BE2C (cell line): ENCODE measurements around the gene SAPCD2.
"Not testable (repeated sequence)": the region's sequence is repeated elsewhere in the genome, so short reads cannot be mapped to it uniquely, and the experiment has no call there.

Source experiments
- DNase-seq: peaks from one replicate; pipeline ENCODE4 v3.0.0-alpha.2; 2020
- H3K27me3 ChIP-seq: fragments of 250-450 bp; sonication (Bioruptor Pico); 2 replicates; pipeline ENCODE4 v1.5.1; 2020; ENCODE audit warnings: mild to moderate bottlenecking
- H3K36me3 ChIP-seq: fragments of 250-450 bp; sonication (Bioruptor Pico); 2 replicates; pipeline ENCODE4 v1.5.1; 2020; ENCODE audit warnings: mild to moderate bottlenecking
- H3K4me1 ChIP-seq: fragments of 250-450 bp; sonication (Bioruptor Pico); 2 replicates; pipeline ENCODE4 v1.5.1; 2020
- H3K4me3 ChIP-seq: 2 replicates; pipeline ENCODE4 v1.5.1; 2011; ENCODE audit warnings: low read depth, low read length
- H3K9me3 ChIP-seq: fragments of 250-450 bp; sonication (Bioruptor Pico); 2 replicates; pipeline ENCODE4 v1.5.1; 2020
- CTCF ChIP-seq: IDR thresholded peaks from 2 replicates; pipeline ENCODE4 v1.5.1; 2012; ENCODE audit warnings: mild to moderate bottlenecking, low read depth, low read length

Gene SAPCD2

DNA sequence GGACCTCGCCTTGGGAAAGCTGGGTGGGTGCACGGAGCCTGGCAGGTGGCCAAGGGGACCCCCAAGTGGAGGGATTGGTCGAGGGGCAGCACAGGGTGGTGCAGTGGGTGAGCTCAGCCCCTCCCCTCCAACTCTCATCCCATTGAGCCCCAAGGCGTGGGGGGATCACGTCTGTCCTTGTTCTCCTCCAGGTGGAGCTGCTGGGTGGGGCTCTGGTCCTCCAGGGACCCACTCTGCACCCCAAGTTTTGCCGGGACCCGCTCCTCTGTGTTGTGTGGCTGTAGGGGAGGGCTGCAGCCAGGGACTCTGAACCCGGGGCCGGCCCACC is 34.9 kb downstream of the SAPCD2 start:
- Histone ChIP-seq H3K4me1 (peaks cover 2% of the 10 kb centered on the region; the same call in 1 of the 2 replicates), H3K9me3 (no peaks in the 10 kb centered on the region), H3K36me3 (peaks cover 19% of the 10 kb centered on the region), H3K27me3 (no peaks in the 10 kb centered on the region), H3K4me3 (no peak overlapping the region)
- TF ChIP-seq CTCF = no peak
- no peak for DNase-seq

DNA sequence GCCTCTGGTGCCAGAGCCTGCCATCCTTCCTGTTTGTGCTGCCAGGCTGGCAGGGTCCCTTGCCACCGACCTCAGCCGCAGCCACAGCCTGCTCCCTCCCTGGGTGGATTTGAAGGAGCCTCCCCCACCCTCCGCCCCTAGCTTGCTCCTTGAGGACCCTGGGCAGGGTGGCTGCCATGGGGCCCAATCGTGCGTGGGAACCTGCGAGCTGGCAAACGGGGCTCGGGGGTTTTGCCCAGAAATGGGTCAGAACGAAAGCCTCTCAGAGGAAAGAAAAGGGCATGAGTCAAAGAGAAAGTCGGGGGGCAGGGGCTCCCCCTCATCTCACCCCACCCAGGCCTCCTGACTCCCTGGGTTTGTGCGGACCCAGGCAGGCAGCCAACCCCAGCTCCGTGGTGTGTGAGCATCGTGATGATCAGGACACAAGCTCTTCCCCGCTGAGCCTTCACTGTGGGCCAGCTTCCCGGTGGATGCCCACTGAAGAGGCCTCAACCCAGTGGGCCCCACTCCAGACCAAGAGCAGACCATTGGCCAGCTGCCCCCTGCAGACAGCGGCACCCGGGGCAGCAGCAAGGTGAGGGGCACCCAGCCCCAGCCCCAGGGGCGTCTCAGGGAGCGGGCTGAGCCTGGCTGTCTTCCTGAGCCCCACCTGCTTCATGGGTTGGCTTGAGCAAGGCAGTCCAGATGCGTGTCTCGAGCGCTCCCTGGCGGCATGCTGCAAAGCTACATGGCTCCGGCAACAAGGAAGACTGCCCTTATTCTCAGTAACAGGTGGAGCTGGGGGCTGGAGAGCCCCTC is 35.4 kb downstream of the SAPCD2 start:
- DNase-seq = peak; percentile 90
- H3K27me3 ChIP-seq = no peaks in the 10 kb centered on the region
- H3K4me1 ChIP-seq = peaks cover 2% of the 10 kb centered on the region; the same call in 1 of the 2 replicates
- peak overlapping the region; percentile 17; the same call in 1 of the 2 replicates for H3K4me3 ChIP-seq
- TF ChIP-seq CTCF = peak; percentile 95
- H3K9me3 ChIP-seq = no peaks in the 10 kb centered on the region
- peaks cover 16% of the 10 kb centered on the region for H3K36me3 ChIP-seq

- H3K4me1 ChIP-seq = peaks cover 2% of the 10 kb centered on the region; the same call in 1 of the 2 replicates
- no peak overlapping the region for H3K4me3 ChIP-seq
- DNase-seq = no peak
- TF ChIP-seq CTCF = no peak
- peaks cover 9% of the 10 kb centered on the region for H3K36me3 ChIP-seq
- H3K9me3 ChIP-seq = no peaks in the 10 kb centered on the region
- no peaks in the 10 kb centered on the region for H3K27me3 ChIP-seq
Measured at GRCh38 chr9:137034039-137034708, 36.2 kb downstream of the SAPCD2 start.

DNA sequence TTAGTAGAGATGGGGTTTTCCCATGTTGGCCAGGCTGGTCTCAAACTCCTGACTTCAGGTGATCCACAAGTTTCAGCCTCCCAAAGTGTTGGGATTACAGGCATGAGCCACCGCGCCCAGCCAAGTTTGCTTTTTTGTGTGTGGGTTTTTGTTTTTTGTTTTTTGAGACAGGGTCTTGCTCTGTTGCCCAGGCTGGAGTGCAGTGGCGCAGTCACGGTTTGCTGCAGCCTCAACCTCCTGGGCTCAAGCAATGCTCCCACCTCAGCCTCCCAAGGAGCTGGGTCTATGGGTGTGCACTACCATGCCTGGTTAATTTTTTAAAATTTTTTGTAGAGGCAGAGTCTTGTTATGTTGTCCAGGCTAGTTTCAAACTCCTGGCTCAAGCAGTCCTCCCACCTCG is 36.9 kb downstream of the SAPCD2 start:
- H3K4me1 ChIP-seq, H3K36me3 ChIP-seq, H3K4me3 ChIP-seq, H3K9me3 ChIP-seq, DNase-seq, H3K27me3 ChIP-seq: not testable (repeated sequence)

- DNase-seq = no peak
- TF ChIP-seq CTCF = no peak
- Histone ChIP-seq H3K36me3 (peaks cover 2% of the 10 kb centered on the region; the same call in 1 of the 2 replicates), H3K9me3 (no peaks in the 10 kb centered on the region), H3K4me3 (no peak overlapping the region), H3K27me3 (no peaks in the 10 kb centered on the region), H3K4me1 (peaks cover 2% of the 10 kb centered on the region; the same call in 1 of the 2 replicates)
Measured at GRCh38 chr9:137032858-137033257, 37.5 kb downstream of the SAPCD2 start.

DNA sequence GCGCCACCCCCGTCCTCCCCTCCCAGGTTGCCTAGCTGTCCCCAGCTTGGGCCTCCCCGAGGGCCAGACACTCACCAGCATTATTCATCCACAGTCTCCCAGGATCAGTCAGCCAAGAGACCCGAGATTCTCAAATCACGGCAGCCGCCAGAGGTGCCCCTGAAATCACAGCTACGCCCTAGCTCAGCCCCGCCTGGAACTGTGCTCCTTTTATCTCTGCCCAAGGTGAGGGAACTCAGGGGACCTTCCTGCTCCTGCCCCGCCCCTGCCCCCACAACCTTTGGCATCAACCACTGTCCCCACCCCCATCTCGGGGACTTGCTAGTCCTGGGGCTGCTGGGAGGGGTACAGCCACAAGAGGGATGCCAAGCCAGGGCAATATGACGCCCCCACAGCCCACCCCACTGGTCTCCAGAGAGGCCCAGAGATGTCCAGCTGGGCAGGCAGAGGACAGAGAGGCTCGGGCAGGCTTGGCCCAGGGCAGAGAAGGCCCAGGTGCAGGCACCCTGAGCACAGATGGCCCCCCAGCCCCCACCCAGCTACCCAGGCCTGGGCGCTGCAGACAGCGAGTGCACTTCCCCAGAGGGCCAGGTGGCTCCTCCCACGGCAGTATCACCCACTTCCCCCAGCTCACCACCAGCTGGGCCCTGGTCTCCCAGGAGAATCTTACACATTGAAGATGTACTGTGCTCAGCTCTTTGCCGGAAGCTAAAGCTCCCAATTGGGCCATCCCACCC is 38.3 kb downstream of the SAPCD2 start, which contains the start of gene FUT7:
Gene FUT7 (minus strand): TSS at position 185 of the 737 bp plus-strand sequence. CDS start 97 bp downstream, at position 88.
- Histone ChIP-seq H3K4me1 (peaks cover 6% of the 10 kb centered on the region), H3K9me3 (no peaks in the 10 kb centered on the region), H3K27me3 (no peaks in the 10 kb centered on the region), H3K36me3 (peaks cover 2% of the 10 kb centered on the region; the same call in 1 of the 2 replicates), H3K4me3 (no peak within 1 kb of the TSS)
- DNase-seq = peak; percentile 46
- no peak for TF ChIP-seq CTCF
